Testis (tissue), 3 donors: ENCODE measurements around the gene PDIA6. TPM values are rescaled to one million over a fixed set of nuclear protein-coding genes. Genes with fewer than 3 reads are reported as not detected.

Experiments
- DNase-seq: peaks from one replicate; pipeline ENCODE4 v3.0.0-alpha.2; 2019
- H3K27ac ChIP-seq, 2 donors: fragments of 200-600 bp; sonication (generic); one replicate each; pipeline ENCODE4 v1.5.1; 2019
- H3K27me3 ChIP-seq: fragments of 200-600 bp; sonication (generic); one replicate; pipeline ENCODE4 v1.5.1; 2019
- H3K36me3 ChIP-seq: fragments of 200-600 bp; sonication (generic); one replicate; pipeline ENCODE4 v1.5.1; 2017; ENCODE audit warnings: low read depth; ENCODE audit errors: missing control alignments
- H3K4me1 ChIP-seq: fragments of 200-600 bp; sonication (generic); one replicate; pipeline ENCODE4 v1.5.1; 2019
- H3K4me3 ChIP-seq, 2 donors: fragments of 200-600 bp; sonication (generic); one replicate each; pipeline ENCODE4 v1.5.1; 2017 to 2019
- H3K9me3 ChIP-seq: fragments of 200-600 bp; sonication (generic); one replicate; pipeline ENCODE4 v1.5.1; 2017
- CTCF ChIP-seq, 3 experiments: fragments of 450-650 bp in 2 of 3; fragments of 200-600 bp in 1 of 3; sonication (generic) in 1 of 3; IDR thresholded peaks; one replicate each; pipeline ENCODE4 v1.5.1; 2016 to 2019; ENCODE audit warnings: antibody characterized with exemption in 3 of 3, mild to moderate bottlenecking in 2 of 3, moderate library complexity in 1 of 3
- POLR2A ChIP-seq: fragments of 450-650 bp; IDR thresholded peaks from one replicate; pipeline ENCODE4 v1.6.1; 2017; ENCODE audit warnings: antibody characterized with exemption, mild to moderate bottlenecking, moderate library complexity
- WGBS, 2 donors: methylation state at CpG; one replicate each; pipeline ENCODE4 v1.1.5; 2018; 5-methylcytosine and 5-hydroxymethylcytosine counted together
- intact Hi-C: fragments of 100-400 bp; cut with DNase I; formaldehyde crosslinking; loops from one replicate; pipeline ENCODE4 v1.15.1; 2023; ENCODE audit warnings: low total_unique reads
- polyA plus RNA-seq: library from polyadenylated mRNA; stranded (reverse); fragments of 350-450 nt; fragmentation: Illumina TruSeq; extraction: RNeasy Lipid Tissue Mini Kit (QIAGEN cat#74804); gene quantifications from one replicate; pipeline ENCODE4 v1.2.3, GENCODE V29; 2014; ENCODE audit warnings: low read depth, low replicate concordance; ENCODE audit not compliant: insufficient read depth
- total RNA-seq, 2 donors: library from RNA; depleted of rRNA; stranded (reverse); fragments of >200 nt; gene quantifications; one replicate each; pipeline ENCODE4 v1.2.3, GENCODE V29; 2016

PDIA6 gene
- total and polyA plus RNA-seq, 3 donors from 2014 or later, result 74.3 to 123 (median 78.4) TPM

GRCh38 chr2:10772201-10772867 lies 40.3 kb downstream of the PDIA6 start:
- no peak overlapping the region for H3K27ac ChIP-seq
- 86 to 94% methylated on average over 11 to 12 of the region's 12 CpGs for WGBS, 2 donors
- peaks cover 14% of the 10 kb centered on the region for H3K4me1 ChIP-seq
- TF ChIP-seq CTCF (IDR thresholded peaks at IDR 0.05) (no peak), POLR2A (no peak)
- H3K36me3 ChIP-seq, result no peaks in the 10 kb centered on the region
- no peak overlapping the region for H3K4me3 ChIP-seq
- no peaks in the 10 kb centered on the region for H3K27me3 ChIP-seq
- intact Hi-C loops, result no loop called here
- no peak for DNase-seq
- H3K9me3 ChIP-seq, result no peaks in the 10 kb centered on the region

- H3K27me3 ChIP-seq, result no peaks in the 10 kb centered on the region
- TF ChIP-seq POLR2A (no peak), CTCF (IDR thresholded peaks at IDR 0.05) (no peak)
- H3K9me3 ChIP-seq, result no peaks in the 10 kb centered on the region
- no peak for DNase-seq
- H3K4me1 ChIP-seq, result peaks cover 14% of the 10 kb centered on the region
- no peak overlapping the region for H3K27ac ChIP-seq
- H3K36me3 ChIP-seq, result no peaks in the 10 kb centered on the region
- H3K4me3 ChIP-seq, result no peak overlapping the region
- intact Hi-C loops, result no loop called here
- 88 to 89% methylated on average over 10 to 13 of the region's 13 CpGs for WGBS, 2 donors
Observed at GRCh38 chr2:10771786-10772185, 40.8 kb downstream of the PDIA6 start.

- no peaks in the 10 kb centered on the region for H3K36me3 ChIP-seq
- no peaks in the 10 kb centered on the region for H3K27me3 ChIP-seq
- intact Hi-C loops, result no loop called here
- H3K4me3 ChIP-seq, result no peak overlapping the region
- H3K9me3 ChIP-seq, result no peaks in the 10 kb centered on the region
- TF ChIP-seq CTCF (IDR thresholded peaks at IDR 0.05) (no peak), POLR2A (no peak)
- peaks cover 14% of the 10 kb centered on the region for H3K4me1 ChIP-seq
- DNase-seq, result no peak
- 89 to 90% methylated on average over 14 to 22 of the region's 22 CpGs for WGBS, 2 donors
- H3K27ac ChIP-seq, result no peak overlapping the region
Observed at GRCh38 chr2:10770956-10771750, 41.4 kb downstream of the PDIA6 start.

GRCh38 chr2:10768063-10768507 lies 44.5 kb downstream of the PDIA6 start:
- no peaks in the 10 kb centered on the region for H3K27me3 ChIP-seq
- H3K9me3 ChIP-seq, result no peaks in the 10 kb centered on the region
- no peaks in the 10 kb centered on the region for H3K36me3 ChIP-seq
- no peak overlapping the region for H3K27ac ChIP-seq
- no peak for TF ChIP-seq CTCF (IDR thresholded peaks at IDR 0.05)
- TF ChIP-seq POLR2A, result no peak
- DNase-seq, result no peak
- H3K4me1 ChIP-seq, result no peaks in the 10 kb centered on the region
- H3K4me3 ChIP-seq, result no peak overlapping the region
- intact Hi-C loops, result no loop called here
- WGBS, 2 donors, result 76 to 85% methylated on average over 13 to 16 of the region's 16 CpGs
